Hepatocyte (in vitro differentiated cells): Measurements from ENCODE around the gene BPIFB2. TPM values are rescaled to one million over a fixed set of nuclear protein-coding genes. Genes with fewer than 3 reads are reported as not detected.

Experiments
- DNase-seq: peaks from one replicate; pipeline ENCODE4 v3.0.0-alpha.2; 2016; ENCODE audit warnings: low spot score
- H2AFZ ChIP-seq: fragments of 200-600 bp; sonication (generic); 2 replicates; pipeline ENCODE4 v1.6.0; 2016; ENCODE audit warnings: antibody characterized with exemption, mild to moderate bottlenecking
- H3K27ac ChIP-seq: fragments of 200-600 bp; sonication (generic); 2 replicates; pipeline ENCODE4 v1.5.1; 2016; ENCODE audit warnings: mild to moderate bottlenecking
- H3K27me3 ChIP-seq: fragments of 200-600 bp; sonication (generic); 2 replicates; pipeline ENCODE4 v1.6.1; 2016
- H3K36me3 ChIP-seq: fragments of 200-600 bp; sonication (generic); replicated peaks from 2 replicates; pipeline ENCODE4 v1.5.1; 2016; ENCODE audit warnings: low read depth; ENCODE audit not compliant: insufficient read depth
- H3K4me1 ChIP-seq: fragments of 200-600 bp; sonication (generic); 2 replicates; pipeline ENCODE4 v1.5.1; 2016; ENCODE audit warnings: mild to moderate bottlenecking, moderate library complexity; ENCODE audit not compliant: insufficient read depth
- H3K4me2 ChIP-seq: fragments of 200-600 bp; sonication (generic); 2 replicates; pipeline ENCODE4 v1.6.0; 2016
- H3K4me3 ChIP-seq: fragments of 200-600 bp; sonication (generic); 2 replicates; pipeline ENCODE4 v1.5.1; 2016; ENCODE audit warnings: mild to moderate bottlenecking
- H3K79me2 ChIP-seq: fragments of 200-600 bp; sonication (generic); 2 replicates; pipeline ENCODE4 v1.6.0; 2017; ENCODE audit warnings: mild to moderate bottlenecking
- H3K9me2 ChIP-seq: fragments of 200-600 bp; sonication (generic); replicated peaks from 2 replicates; pipeline ENCODE4 v1.6.0; 2017; ENCODE audit warnings: mild to moderate bottlenecking; ENCODE audit not compliant: insufficient read depth
- H3K9me3 ChIP-seq: fragments of 200-600 bp; sonication (generic); 2 replicates; pipeline ENCODE4 v1.5.1; 2016; ENCODE audit warnings: low read depth, mild to moderate bottlenecking
- H4K20me1 ChIP-seq: fragments of 200-600 bp; sonication (generic); 2 replicates; pipeline ENCODE4 v1.6.0; 2016; ENCODE audit warnings: mild to moderate bottlenecking; ENCODE audit not compliant: insufficient read depth, poor library complexity, severe bottlenecking
- CTCF ChIP-seq: fragments of 200-600 bp; sonication (generic); IDR thresholded peaks from 2 replicates; pipeline ENCODE4 v1.5.1; 2016; ENCODE audit warnings: antibody characterized with exemption, mild to moderate bottlenecking; ENCODE audit not compliant: poor library complexity
- EZH2 ChIP-seq: fragments of 200-600 bp; sonication (generic); IDR thresholded peaks from 2 replicates; pipeline ENCODE4 v1.6.1; 2016; ENCODE audit warnings: antibody characterized with exemption, mild to moderate bottlenecking, borderline replicate concordance
- EZH2phosphoT487 ChIP-seq: fragments of 200-600 bp; sonication (generic); IDR thresholded peaks from one replicate; pipeline ENCODE4 v1.6.1; 2018; ENCODE audit warnings: antibody characterized with exemption, mild to moderate bottlenecking, low read depth, moderate library complexity; ENCODE audit not compliant: unreplicated experiment, severe bottlenecking
- WGBS: methylation state at CpG from one replicate; pipeline ENCODE4 v1.1.6; 2016; ENCODE audit warnings: low lambda C conversion rate; ENCODE audit errors: missing lambda C conversion rate; 5-methylcytosine and 5-hydroxymethylcytosine counted together
- polyA plus RNA-seq: library from polyadenylated mRNA; unstranded; fragments of >200 nt; fragmentation: Nextera tagmentation; extraction: Ambion mirVana; gene quantifications from 2 replicates; pipeline ENCODE4 v1.2.1, GENCODE V29; 2016
- total RNA-seq: library from RNA; depleted of rRNA; stranded (reverse); fragments of >200 nt; gene quantifications from 2 replicates; pipeline ENCODE4 v1.2.3, GENCODE V29; 2014

BPIFB2 gene
- total and polyA plus RNA-seq, 2 experiments from 2014 or later, result 0.30 to 0.70 TPM

GRCh38 chr20:33022694-33023438 lies 15.4 kb downstream of the BPIFB2 start:
- WGBS, result 86% methylated on average over 7 of the region's 7 CpGs
- TF ChIP-seq CTCF (no peak), EZH2 (no peak), EZH2phosphoT487 (no peak)

GRCh38 chr20:33023439-33024242 lies 16.1 kb downstream of the BPIFB2 start:
- H3K27me3 ChIP-seq, result peaks cover 9% of the 10 kb centered on the region
- H2AFZ ChIP-seq, result no peak overlapping the region
- peak overlapping the region; percentile 21 for H3K27ac ChIP-seq
- peak; percentile 41 for DNase-seq
- H3K4me2 ChIP-seq, result no peak overlapping the region
- H4K20me1 ChIP-seq, result no peaks in the 10 kb centered on the region
- no peak for TF ChIP-seq EZH2phosphoT487
- no peak for TF ChIP-seq CTCF
- no peak for TF ChIP-seq EZH2
- H3K79me2 ChIP-seq, result no peaks in the 10 kb centered on the region
- H3K36me3 ChIP-seq, result no peaks in the 10 kb centered on the region
- H3K4me3 ChIP-seq, result no peak overlapping the region
- no peaks in the 10 kb centered on the region for H3K9me2 ChIP-seq
- WGBS, result 76% methylated on average over 6 of the region's 6 CpGs
- H3K4me1 ChIP-seq, result no peaks in the 10 kb centered on the region
- no peaks in the 10 kb centered on the region for H3K9me3 ChIP-seq

More at GRCh38 chr20:33022694-33023438, 15.4 kb downstream of the BPIFB2 start:
- no peak overlapping the region for H3K4me2 ChIP-seq
- peaks cover 9% of the 10 kb centered on the region for H3K27me3 ChIP-seq
- H2AFZ ChIP-seq, result no peak overlapping the region
- H3K27ac ChIP-seq, result no peak overlapping the region
- no peaks in the 10 kb centered on the region for H3K9me3 ChIP-seq
- H3K79me2 ChIP-seq, result no peaks in the 10 kb centered on the region
- H3K9me2 ChIP-seq, result no peaks in the 10 kb centered on the region
- H4K20me1 ChIP-seq, result no peaks in the 10 kb centered on the region
- no peak overlapping the region for H3K4me3 ChIP-seq
- H3K4me1 ChIP-seq, result no peaks in the 10 kb centered on the region
- H3K36me3 ChIP-seq, result no peaks in the 10 kb centered on the region
- no peak for DNase-seq

- TF ChIP-seq EZH2 (no peak), CTCF (no peak), EZH2phosphoT487 (no peak)
- H4K20me1 ChIP-seq, result no peaks in the 10 kb centered on the region
- H3K4me3 ChIP-seq, result no peak overlapping the region
- H3K9me2 ChIP-seq, result no peaks in the 10 kb centered on the region
- no peaks in the 10 kb centered on the region for H3K79me2 ChIP-seq
- H3K27me3 ChIP-seq, result peaks cover 13% of the 10 kb centered on the region
- 60% methylated on average over 1 of the region's 1 CpG for WGBS
- DNase-seq, result no peak
- H3K4me2 ChIP-seq, result no peak overlapping the region
- no peaks in the 10 kb centered on the region for H3K4me1 ChIP-seq
- H3K36me3 ChIP-seq, result no peaks in the 10 kb centered on the region
- peak overlapping the region; percentile 21 for H3K27ac ChIP-seq
- H2AFZ ChIP-seq, result no peak overlapping the region
- no peaks in the 10 kb centered on the region for H3K9me3 ChIP-seq
These were observed 16.7 kb downstream of the BPIFB2 start for GRCh38 chr20:33024243-33024560.
